Transverse colon (tissue), 4 donors: ENCODE results near the gene KRTAP10-11. TPM values are rescaled to one million over a fixed set of nuclear protein-coding genes. Genes with fewer than 3 reads are reported as not detected.

ENCODE experiments used
- DNase-seq: peaks from one replicate; pipeline ENCODE4 v3.0.0-alpha.2; 2019
- H3K27ac ChIP-seq, 4 donors: fragments of 200-600 bp; sonication (generic); 2 replicates each; pipeline ENCODE4 v1.5.1; 2016 to 2018; ENCODE audit warnings: inconsistent platforms in 4 of 4
- H3K27me3 ChIP-seq: fragments of 200-600 bp; sonication (generic); 2 replicates; pipeline ENCODE4 v1.5.1; 2017; ENCODE audit warnings: inconsistent platforms
- H3K36me3 ChIP-seq, 4 donors: fragments of 200-600 bp; sonication (generic); 2 replicates each; pipeline ENCODE4 v1.5.1; 2017 to 2019; ENCODE audit warnings: inconsistent platforms in 4 of 4
- H3K4me1 ChIP-seq, 4 donors: fragments of 200-600 bp; sonication (generic); 2 replicates each; pipeline ENCODE4 v1.5.1; 2017 to 2020; ENCODE audit warnings: inconsistent platforms in 4 of 4
- H3K4me3 ChIP-seq, 4 donors: fragments of 200-600 bp; sonication (generic); 1 replicate in 1 of 4; 2 replicates in 3 of 4; pipeline versions ENCODE4 v1.5.1 to v1.6.1; 2017 to 2019; ENCODE audit warnings: inconsistent platforms in 4 of 4
- H3K9me3 ChIP-seq, 2 donors: fragments of 200-600 bp; sonication (generic); 2 replicates each; pipeline ENCODE4 v1.5.1; 2017 to 2019; ENCODE audit warnings: inconsistent platforms in 2 of 2
- EP300 ChIP-seq: sonication (generic); formaldehyde crosslinking; IDR thresholded peaks from one replicate; pipeline ENCODE4 v1.6.1; 2017; ENCODE audit warnings: antibody characterized with exemption, low read depth
- POLR2A ChIP-seq: fragments of 450-650 bp; IDR thresholded peaks from one replicate; pipeline ENCODE4 v1.6.1; 2016; ENCODE audit warnings: antibody characterized with exemption, mild to moderate bottlenecking, moderate library complexity
- POLR2AphosphoS5 ChIP-seq, 3 donors: sonication (generic); formaldehyde crosslinking; IDR thresholded peaks; one replicate each; pipeline ENCODE4 v1.6.1; 2016; ENCODE audit warnings: antibody characterized with exemption in 3 of 3
- WGBS, 2 donors: methylation state at CpG; one replicate each; pipeline ENCODE4 v1.1.5; 2018; ENCODE audit warnings: low coverage in 1 of 2; 5-methylcytosine and 5-hydroxymethylcytosine counted together
- in situ Hi-C, 4 donors: fragments of 200-750 bp; cut with MboI; loops; one replicate each; pipeline versions ENCODE4 v1.15.0 to v1.15.1; 2017; ENCODE audit warnings: low sequenced_read_pairs in 3 of 4, low pct_ligation_motif_present in 1 of 4, low pct_unique_long_range_greater_than_20kb in 1 of 4
- intact Hi-C: fragments of 100-400 bp; cut with DNase I; formaldehyde crosslinking; loops from one replicate; pipeline ENCODE4 v1.15.1; 2023; ENCODE audit warnings: low total_unique reads
- total RNA-seq, 4 donors: library from RNA; depleted of rRNA; stranded (reverse); fragments of >200 nt; gene quantifications; one replicate each; pipeline ENCODE4 v1.1.0, GENCODE V29; 2016
- TF ChIP-seq, protein P1 (sequence below), 5 experiments: fragments of 200-600 bp in 3 of 5; fragments of 450-650 bp in 2 of 5; sonication (generic) in 3 of 5; IDR thresholded peaks; 1 replicate in 2 of 5; 2 replicates in 3 of 5; pipeline ENCODE4 v1.5.1; 2016 to 2017; ENCODE audit warnings: antibody characterized with exemption in 5 of 5, inconsistent platforms in 3 of 5, mild to moderate bottlenecking in 2 of 5, moderate library complexity in 1 of 5

The KRTAP10-11 gene
- total RNA-seq, 4 donors from 2014 or later: not detected

GRCh38 chr21:44677881-44678280 lies 31.7 kb downstream of the KRTAP10-11 start:
- DNase-seq: no peak
- Histone ChIP-seq H3K4me1 (no peaks in the 10 kb centered on the region), H3K9me3 (peaks cover 0 to 5% of the 10 kb centered on the region in 2 donors), H3K27ac (no peak overlapping the region), H3K27me3 (no peaks in the 10 kb centered on the region), H3K4me3 (no peak overlapping the region), H3K36me3 (no peaks in the 10 kb centered on the region)
- intact Hi-C loops (no loop called here), in situ Hi-C loops (loop anchor here in 2 of 4 donors (25.0 kb wide), 1 partner anchor 91 kb away; the partner anchor contains the start of genes KRTAP10-5 (in 2 of the 2) and KRTAP10-6 (in 2 of the 2))
- TF ChIP-seq, protein P1, sequence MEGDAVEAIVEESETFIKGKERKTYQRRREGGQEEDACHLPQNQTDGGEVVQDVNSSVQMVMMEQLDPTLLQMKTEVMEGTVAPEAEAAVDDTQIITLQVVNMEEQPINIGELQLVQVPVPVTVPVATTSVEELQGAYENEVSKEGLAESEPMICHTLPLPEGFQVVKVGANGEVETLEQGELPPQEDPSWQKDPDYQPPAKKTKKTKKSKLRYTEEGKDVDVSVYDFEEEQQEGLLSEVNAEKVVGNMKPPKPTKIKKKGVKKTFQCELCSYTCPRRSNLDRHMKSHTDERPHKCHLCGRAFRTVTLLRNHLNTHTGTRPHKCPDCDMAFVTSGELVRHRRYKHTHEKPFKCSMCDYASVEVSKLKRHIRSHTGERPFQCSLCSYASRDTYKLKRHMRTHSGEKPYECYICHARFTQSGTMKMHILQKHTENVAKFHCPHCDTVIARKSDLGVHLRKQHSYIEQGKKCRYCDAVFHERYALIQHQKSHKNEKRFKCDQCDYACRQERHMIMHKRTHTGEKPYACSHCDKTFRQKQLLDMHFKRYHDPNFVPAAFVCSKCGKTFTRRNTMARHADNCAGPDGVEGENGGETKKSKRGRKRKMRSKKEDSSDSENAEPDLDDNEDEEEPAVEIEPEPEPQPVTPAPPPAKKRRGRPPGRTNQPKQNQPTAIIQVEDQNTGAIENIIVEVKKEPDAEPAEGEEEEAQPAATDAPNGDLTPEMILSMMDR (IDR thresholded peaks at IDR 0.05): no peak
- TF ChIP-seq POLR2A (no peak), POLR2AphosphoS5 (IDR thresholded peaks at IDR 0.05) (no peak), EP300 (no peak)
- 94% methylated on average over 13 of the region's 13 CpGs; no CpG with 5 or more reads in 1 of the 2 donors for WGBS, 2 donors

DNA sequence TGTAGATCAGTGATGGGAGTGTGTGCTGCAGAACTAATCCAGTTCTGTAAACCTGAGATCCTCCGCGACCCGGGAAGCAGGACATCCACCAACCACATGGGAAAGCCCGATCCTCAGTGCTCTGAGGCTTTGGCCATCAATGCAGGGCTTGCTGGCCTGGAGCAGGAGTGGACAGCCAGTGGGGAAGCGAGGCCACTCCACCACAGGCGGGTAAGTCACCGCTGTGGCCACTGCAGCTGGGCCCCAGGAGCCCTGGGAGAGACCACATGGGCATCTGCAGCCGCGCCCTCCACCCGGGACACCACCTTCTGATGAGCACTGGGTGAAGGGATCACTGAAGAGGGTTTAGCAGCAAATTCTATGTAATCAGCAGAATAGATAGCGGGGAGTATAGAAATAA lies 34.9 kb downstream of the KRTAP10-11 start:
- Histone ChIP-seq H3K4me1 (no peaks in the 10 kb centered on the region), H3K4me3 (no peak overlapping the region), H3K27ac (no peak overlapping the region), H3K9me3 (no peaks in the 10 kb centered on the region), H3K36me3 (no peaks in the 10 kb centered on the region), H3K27me3 (no peaks in the 10 kb centered on the region)
- WGBS, 2 donors: 80 to 83% methylated on average over 1 to 11 of the region's 11 CpGs
- intact Hi-C loops (no loop called here), in situ Hi-C loops (loop anchor here in 2 of 4 donors (25.0 kb wide), 1 partner anchor 94 kb away; the partner anchor contains the start of genes KRTAP10-5 (in 2 of the 2) and KRTAP10-6 (in 2 of the 2))
- TF ChIP-seq POLR2A: no peak
- TF ChIP-seq EP300: no peak
- TF ChIP-seq, protein P1 (IDR thresholded peaks at IDR 0.05): no peak
- no peak for TF ChIP-seq POLR2AphosphoS5 (IDR thresholded peaks at IDR 0.05)
- no peak for DNase-seq

GRCh38 chr21:44681861-44682579 lies 35.8 kb downstream of the KRTAP10-11 start, which contains the start of gene KRTAP12-1:
KRTAP12-1 (minus strand) TSS chr21:44682163; CDS start chr21:44682123, 40 bp downstream.
- intact Hi-C loops: no loop called here
- Histone ChIP-seq H3K4me1 (no peaks in the 10 kb centered on the region), H3K27ac (no peak within 1 kb of the TSS), H3K36me3 (no peaks in the 10 kb centered on the region), H3K4me3 (no peak within 1 kb of the TSS), H3K27me3 (peaks cover 8% of the 10 kb centered on the region), H3K9me3 (no peaks in the 10 kb centered on the region)
- TF ChIP-seq POLR2AphosphoS5 (IDR thresholded peaks at IDR 0.05) (no peak), EP300 (no peak), POLR2A (no peak)
- TF ChIP-seq, protein P1 (IDR thresholded peaks at IDR 0.05): no peak
- no peak for DNase-seq
- 78 to 100% methylated on average over 1 to 23 of the region's 23 CpGs for whole genome bisulfite sequencing, 2 donors
- in situ Hi-C loops: loop anchor here in 2 of 4 donors (25.0 kb wide), 1 partner anchor 95 kb away; the partner anchor contains the start of genes KRTAP10-5 (in 2 of the 2) and KRTAP10-6 (in 2 of the 2)

DNA sequence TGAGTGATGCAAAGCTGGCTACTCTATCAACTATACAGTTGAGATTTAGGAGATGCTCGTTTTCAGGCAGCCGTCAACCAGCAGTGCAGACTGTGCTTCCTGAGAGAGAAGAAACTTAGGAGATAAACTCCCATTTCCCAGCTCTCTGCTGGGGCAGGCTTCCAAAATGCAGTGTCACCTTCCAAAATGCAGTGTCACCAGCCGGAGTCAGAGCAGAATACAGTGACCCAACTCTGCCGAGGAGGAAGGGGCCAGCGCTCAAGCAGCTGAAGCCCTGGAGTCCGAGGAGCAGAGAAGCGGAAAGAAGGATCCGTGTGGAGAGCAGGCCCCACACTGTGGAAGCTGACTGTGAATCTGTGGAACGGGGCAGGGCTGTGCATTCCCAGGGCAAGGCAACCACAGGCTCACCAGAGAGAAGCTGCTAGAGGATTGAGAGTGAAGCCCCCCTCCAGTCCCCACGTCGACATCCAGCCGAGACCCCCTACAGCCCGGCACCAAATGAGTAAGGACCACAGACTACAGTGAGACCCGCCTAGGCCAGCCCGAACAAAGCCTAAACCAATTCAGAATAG lies 36.5 kb downstream of the KRTAP10-11 start:
- no peaks in the 10 kb centered on the region for H3K9me3 ChIP-seq
- no peak overlapping the region for H3K27ac ChIP-seq
- intact Hi-C loops (no loop called here), in situ Hi-C loops (loop anchor here in 2 of 4 donors (25.0 kb wide), 1 partner anchor 95 kb away; the partner anchor contains the start of genes KRTAP10-5 (in 2 of the 2) and KRTAP10-6 (in 2 of the 2))
- H3K27me3 ChIP-seq: peaks cover 13% of the 10 kb centered on the region
- H3K4me3 ChIP-seq: no peak overlapping the region
- no peak for DNase-seq
- H3K36me3 ChIP-seq: no peaks in the 10 kb centered on the region
- TF ChIP-seq, protein P1 (IDR thresholded peaks at IDR 0.05): no peak
- TF ChIP-seq EP300: no peak
- TF ChIP-seq POLR2AphosphoS5 (IDR thresholded peaks at IDR 0.05): no peak
- TF ChIP-seq POLR2A: no peak
- WGBS, 2 donors: 82% methylated on average over 15 of the region's 15 CpGs; no CpG with 5 or more reads in 1 of the 2 donors
- no peaks in the 10 kb centered on the region for H3K4me1 ChIP-seq
